Measurements from ENCODE around the gene BIN1.

BIN1 gene

DNA sequence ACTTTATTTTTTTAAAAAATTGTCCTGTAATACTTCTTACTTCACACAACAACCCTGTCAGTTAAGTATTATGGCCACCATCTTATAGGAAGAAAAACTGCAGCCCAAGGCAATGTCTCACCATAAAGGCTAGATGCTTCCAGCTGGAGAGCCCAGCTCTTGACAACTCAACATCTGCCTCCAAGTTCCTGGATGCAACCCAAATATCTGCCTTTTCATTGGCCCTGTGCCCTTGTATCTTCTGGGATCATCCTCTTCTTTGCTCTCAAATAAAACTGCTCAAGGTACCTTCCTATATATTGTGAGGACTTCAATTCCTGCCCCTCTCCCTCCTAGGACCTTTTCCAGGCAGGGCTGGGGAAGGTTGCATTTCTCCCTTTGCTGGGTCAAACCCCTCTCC, 69.5 kb downstream of the BIN1 start:
- no peak overlapping the region for H3K9ac ChIP-seq (ENCODE audit: low read length)
- no peak overlapping the region for H2BK120ac ChIP-seq (ENCODE audit: insufficient read depth, low read length, poor library complexity)
- H2AK5ac ChIP-seq (ENCODE audit: low read length) = no peak overlapping the region
- no peaks in the 10 kb centered on the region for H3K79me2 ChIP-seq (ENCODE audit: control insufficient read depth, insufficient read depth, low read length, poor library complexity)
- no peak overlapping the region for H3K27ac ChIP-seq (ENCODE audit: low read depth, low read length)
- H4K12ac ChIP-seq (ENCODE audit: low read depth, low read length) = no peak overlapping the region
- no peak overlapping the region for H3K4me3 ChIP-seq (ENCODE audit: low read depth, low read length)
- H2AFZ ChIP-seq (ENCODE audit: insufficient read depth, low read length, poor library complexity) = no peak overlapping the region
- H3K27me3 ChIP-seq (ENCODE audit: insufficient read depth, low read length) = no peaks in the 10 kb centered on the region
- H3K4ac ChIP-seq (ENCODE audit: low read depth, low read length) = no peak overlapping the region
- DNase-seq = no peak
- no peak overlapping the region for H3K4me2 ChIP-seq (ENCODE audit: low read length)
- no peak overlapping the region for H2BK5ac ChIP-seq (ENCODE audit: low read depth, low read length, poor library complexity)
- H3K14ac ChIP-seq (ENCODE audit: low read length) = no peak overlapping the region
- H3K79me1 ChIP-seq (ENCODE audit: low read length) = no peaks in the 10 kb centered on the region
- H3K9me3 ChIP-seq (ENCODE audit: insufficient read depth, low read depth, low read length) = peaks cover 2% of the 10 kb centered on the region
- H3K18ac ChIP-seq (ENCODE audit: low read length) = no peak overlapping the region
- H3K4me1 ChIP-seq (ENCODE audit: control insufficient read depth in 1 of 2, insufficient read depth in 2 of 2, low read length in 2 of 2) = no peaks in the 10 kb centered on the region
- H4K8ac ChIP-seq (ENCODE audit: low read depth, low read length) = no peak overlapping the region
- H3K36me3 ChIP-seq (ENCODE audit: control insufficient read depth in 1 of 2, insufficient read depth in 2 of 2, low read length in 2 of 2) = no peaks in the 10 kb centered on the region
- no peak overlapping the region for H2BK12ac ChIP-seq (ENCODE audit: low read length)
- H3K23ac ChIP-seq (ENCODE audit: low read length) = no peak overlapping the region
- H4K91ac ChIP-seq (ENCODE audit: low read depth, low read length) = no peak overlapping the region

DNA sequence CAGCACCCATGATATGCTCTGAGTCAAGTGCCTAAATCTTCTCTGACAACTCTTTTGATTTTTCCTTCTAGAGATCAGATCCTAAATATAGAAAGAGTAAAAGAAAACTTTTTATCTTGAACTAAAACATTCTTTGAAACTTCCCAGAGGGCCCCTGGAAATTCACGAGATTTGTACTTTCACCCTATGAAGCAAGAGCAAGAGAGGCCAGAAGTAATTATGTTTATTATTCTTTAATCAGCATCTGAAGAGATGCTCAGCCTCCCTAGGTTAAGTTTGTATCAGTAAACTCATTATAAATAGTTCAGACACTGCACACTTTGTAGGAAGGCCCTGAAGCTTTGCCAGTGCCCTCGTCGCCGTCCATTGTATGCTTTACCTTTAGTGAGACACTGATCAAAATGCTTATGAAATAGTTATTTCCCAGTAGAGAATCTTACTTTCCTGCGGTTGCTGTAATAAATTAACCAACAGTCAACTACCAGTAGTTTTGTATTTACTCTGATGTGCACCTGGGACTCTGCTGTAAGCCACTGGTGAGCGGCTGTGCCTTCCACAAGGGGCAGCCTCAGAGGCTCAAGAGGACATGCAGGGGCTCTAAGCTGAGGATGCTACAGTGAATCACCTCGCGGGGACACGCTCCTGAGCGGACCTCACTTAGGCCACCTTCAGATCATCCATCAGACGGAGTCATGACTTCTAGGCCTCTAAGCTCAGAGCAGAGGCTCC, 71.9 kb downstream of the BIN1 start:
- Histone ChIP-seq H3K4me2 (ENCODE audit: low read length) (no peak overlapping the region), H2BK5ac (ENCODE audit: low read depth, low read length, poor library complexity) (no peak overlapping the region), H2AFZ (ENCODE audit: insufficient read depth, low read length, poor library complexity) (no peak overlapping the region), H2AK5ac (ENCODE audit: low read length) (no peak overlapping the region), H2BK120ac (ENCODE audit: insufficient read depth, low read length, poor library complexity) (no peak overlapping the region), H3K27ac (ENCODE audit: low read depth, low read length) (no peak overlapping the region), H3K18ac (ENCODE audit: low read length) (no peak overlapping the region), H3K23ac (ENCODE audit: low read length) (no peak overlapping the region), H2BK12ac (ENCODE audit: low read length) (no peak overlapping the region), H3K4ac (ENCODE audit: low read depth, low read length) (no peak overlapping the region), H3K4me3 (ENCODE audit: low read depth, low read length) (no peak overlapping the region), H4K91ac (ENCODE audit: low read depth, low read length) (no peak overlapping the region), H3K9ac (ENCODE audit: low read length) (no peak overlapping the region), H3K4me1 (ENCODE audit: control insufficient read depth in 1 of 2, insufficient read depth in 2 of 2, low read length in 2 of 2) (no peaks in the 10 kb centered on the region), H3K79me1 (ENCODE audit: low read length) (no peaks in the 10 kb centered on the region), H3K79me2 (ENCODE audit: control insufficient read depth, insufficient read depth, low read length, poor library complexity) (no peaks in the 10 kb centered on the region), H3K9me3 (ENCODE audit: insufficient read depth, low read depth, low read length) (peaks cover 2% of the 10 kb centered on the region), H4K8ac (ENCODE audit: low read depth, low read length) (no peak overlapping the region), H3K36me3 (ENCODE audit: control insufficient read depth in 1 of 2, insufficient read depth in 2 of 2, low read length in 2 of 2) (no peaks in the 10 kb centered on the region), H3K27me3 (ENCODE audit: insufficient read depth, low read length) (no peaks in the 10 kb centered on the region), H3K14ac (ENCODE audit: low read length) (no peak overlapping the region), H4K12ac (ENCODE audit: low read depth, low read length) (no peak overlapping the region)
- no CpG with 5 or more reads among the region's 11 CpGs for whole genome bisulfite sequencing (ENCODE audit: extremely low coverage, insufficient coverage, insufficient read length)
- no peak for DNase-seq

DNA sequence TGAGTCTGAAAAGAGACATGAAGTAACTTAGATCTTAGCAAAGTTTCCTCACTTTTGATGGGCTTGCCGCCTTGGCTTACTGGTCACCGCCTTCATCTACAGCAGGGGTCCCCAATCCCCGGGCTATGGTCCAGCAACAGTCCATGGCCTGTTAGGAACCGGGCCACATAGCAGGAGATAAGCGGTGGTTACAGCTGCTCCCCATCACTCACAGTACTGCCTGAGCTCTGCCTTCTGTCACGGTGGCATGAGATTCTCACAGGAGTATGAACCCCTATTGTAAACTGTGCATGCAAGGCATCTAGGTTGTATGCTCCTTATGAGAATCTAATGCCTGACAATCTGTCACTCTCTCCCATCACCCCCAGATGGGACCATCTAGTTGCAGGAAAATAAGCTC, 72.9 kb downstream of the BIN1 start:
- H2AFZ ChIP-seq (ENCODE audit: insufficient read depth, low read length, poor library complexity) = no peak overlapping the region
- no peak overlapping the region for H3K23ac ChIP-seq (ENCODE audit: low read length)
- no peak overlapping the region for H2BK12ac ChIP-seq (ENCODE audit: low read length)
- no peaks in the 10 kb centered on the region for H3K79me2 ChIP-seq (ENCODE audit: control insufficient read depth, insufficient read depth, low read length, poor library complexity)
- no CpG with 5 or more reads among the region's 6 CpGs for WGBS (ENCODE audit: extremely low coverage, insufficient coverage, insufficient read length)
- H4K91ac ChIP-seq (ENCODE audit: low read depth, low read length) = no peak overlapping the region
- H3K4me3 ChIP-seq (ENCODE audit: low read depth, low read length) = no peak overlapping the region
- no peaks in the 10 kb centered on the region for H3K27me3 ChIP-seq (ENCODE audit: insufficient read depth, low read length)
- no peak for DNase-seq
- H3K4ac ChIP-seq (ENCODE audit: low read depth, low read length) = no peak overlapping the region
- no peak overlapping the region for H2AK5ac ChIP-seq (ENCODE audit: low read length)
- H2BK5ac ChIP-seq (ENCODE audit: low read depth, low read length, poor library complexity) = no peak overlapping the region
- H3K9ac ChIP-seq (ENCODE audit: low read length) = no peak overlapping the region
- no peaks in the 10 kb centered on the region for H3K4me1 ChIP-seq (ENCODE audit: control insufficient read depth in 1 of 2, insufficient read depth in 2 of 2, low read length in 2 of 2)
- H3K79me1 ChIP-seq (ENCODE audit: low read length) = no peaks in the 10 kb centered on the region
- no peak overlapping the region for H2BK120ac ChIP-seq (ENCODE audit: insufficient read depth, low read length, poor library complexity)
- H3K36me3 ChIP-seq (ENCODE audit: control insufficient read depth in 1 of 2, insufficient read depth in 2 of 2, low read length in 2 of 2) = no peaks in the 10 kb centered on the region
- H4K12ac ChIP-seq (ENCODE audit: low read depth, low read length) = no peak overlapping the region
- no peak overlapping the region for H3K18ac ChIP-seq (ENCODE audit: low read length)
- H4K8ac ChIP-seq (ENCODE audit: low read depth, low read length) = no peak overlapping the region
- no peak overlapping the region for H3K27ac ChIP-seq (ENCODE audit: low read depth, low read length)
- no peak overlapping the region for H3K4me2 ChIP-seq (ENCODE audit: low read length)
- H3K9me3 ChIP-seq (ENCODE audit: insufficient read depth, low read depth, low read length) = no peaks in the 10 kb centered on the region
- no peak overlapping the region for H3K14ac ChIP-seq (ENCODE audit: low read length)

DNA sequence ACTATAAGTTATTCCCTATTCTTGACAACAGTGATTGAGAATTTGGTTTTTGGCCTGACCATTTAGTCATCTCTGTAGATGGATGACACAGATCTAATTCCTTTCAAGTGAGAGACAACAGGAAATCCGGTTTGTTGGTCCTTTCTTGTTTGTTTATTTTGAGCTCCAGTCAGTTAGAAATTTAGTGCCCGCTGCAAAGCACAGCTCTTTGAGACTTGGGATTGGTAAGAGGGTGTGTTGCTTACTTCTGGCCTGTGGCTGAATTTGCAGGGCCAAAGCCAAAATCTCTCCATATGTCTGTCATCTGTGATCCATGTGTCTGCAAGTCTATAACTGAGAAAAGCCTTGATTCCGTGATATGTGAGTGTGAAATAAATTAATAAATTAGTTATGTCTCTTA, 74.3 kb downstream of the BIN1 start:
- H2AFZ ChIP-seq (ENCODE audit: insufficient read depth, low read length, poor library complexity) = no peak overlapping the region
- H3K79me2 ChIP-seq (ENCODE audit: control insufficient read depth, insufficient read depth, low read length, poor library complexity) = no peaks in the 10 kb centered on the region
- no peak overlapping the region for H3K14ac ChIP-seq (ENCODE audit: low read length)
- H3K9ac ChIP-seq (ENCODE audit: low read length) = no peak overlapping the region
- H3K4me3 ChIP-seq (ENCODE audit: low read depth, low read length) = no peak overlapping the region
- H3K4ac ChIP-seq (ENCODE audit: low read depth, low read length) = no peak overlapping the region
- WGBS (ENCODE audit: extremely low coverage, insufficient coverage, insufficient read length) = no CpG with 5 or more reads among the region's 3 CpGs
- no peak overlapping the region for H3K4me2 ChIP-seq (ENCODE audit: low read length)
- no peaks in the 10 kb centered on the region for H3K79me1 ChIP-seq (ENCODE audit: low read length)
- H2AK5ac ChIP-seq (ENCODE audit: low read length) = no peak overlapping the region
- no peak overlapping the region for H4K91ac ChIP-seq (ENCODE audit: low read depth, low read length)
- no peaks in the 10 kb centered on the region for H3K4me1 ChIP-seq (ENCODE audit: control insufficient read depth in 1 of 2, insufficient read depth in 2 of 2, low read length in 2 of 2)
- H3K27ac ChIP-seq (ENCODE audit: low read depth, low read length) = no peak overlapping the region
- H3K36me3 ChIP-seq (ENCODE audit: control insufficient read depth in 1 of 2, insufficient read depth in 2 of 2, low read length in 2 of 2) = no peaks in the 10 kb centered on the region
- H4K8ac ChIP-seq (ENCODE audit: low read depth, low read length) = no peak overlapping the region
- DNase-seq = no peak
- no peak overlapping the region for H2BK5ac ChIP-seq (ENCODE audit: low read depth, low read length, poor library complexity)
- H3K23ac ChIP-seq (ENCODE audit: low read length) = no peak overlapping the region
- H3K18ac ChIP-seq (ENCODE audit: low read length) = no peak overlapping the region
- no peaks in the 10 kb centered on the region for H3K27me3 ChIP-seq (ENCODE audit: insufficient read depth, low read length)
- no peak overlapping the region for H4K12ac ChIP-seq (ENCODE audit: low read depth, low read length)
- H2BK120ac ChIP-seq (ENCODE audit: insufficient read depth, low read length, poor library complexity) = no peak overlapping the region
- no peaks in the 10 kb centered on the region for H3K9me3 ChIP-seq (ENCODE audit: insufficient read depth, low read depth, low read length)
- H2BK12ac ChIP-seq (ENCODE audit: low read length) = no peak overlapping the region
